GM10266 (cell line): ENCODE results near the gene ATP5PO.

Experiments
- DNase-seq: peaks from one replicate; pipeline ENCODE4 v3.0.0; 2012; ENCODE audit errors: extremely low spot score
- CTCF ChIP-seq: IDR thresholded peaks from 2 replicates; pipeline ENCODE4 v1.5.1; 2012; ENCODE audit warnings: mild to moderate bottlenecking, low read depth; ENCODE audit not compliant: control insufficient read depth, insufficient read depth; ENCODE audit errors: missing control alignments

The ATP5PO gene

GRCh38 chr21:33924766-33925100 is 9.1 kb upstream of the ATP5PO start:
- no peak for TF ChIP-seq CTCF
- DNase-seq, result no peak

DNA sequence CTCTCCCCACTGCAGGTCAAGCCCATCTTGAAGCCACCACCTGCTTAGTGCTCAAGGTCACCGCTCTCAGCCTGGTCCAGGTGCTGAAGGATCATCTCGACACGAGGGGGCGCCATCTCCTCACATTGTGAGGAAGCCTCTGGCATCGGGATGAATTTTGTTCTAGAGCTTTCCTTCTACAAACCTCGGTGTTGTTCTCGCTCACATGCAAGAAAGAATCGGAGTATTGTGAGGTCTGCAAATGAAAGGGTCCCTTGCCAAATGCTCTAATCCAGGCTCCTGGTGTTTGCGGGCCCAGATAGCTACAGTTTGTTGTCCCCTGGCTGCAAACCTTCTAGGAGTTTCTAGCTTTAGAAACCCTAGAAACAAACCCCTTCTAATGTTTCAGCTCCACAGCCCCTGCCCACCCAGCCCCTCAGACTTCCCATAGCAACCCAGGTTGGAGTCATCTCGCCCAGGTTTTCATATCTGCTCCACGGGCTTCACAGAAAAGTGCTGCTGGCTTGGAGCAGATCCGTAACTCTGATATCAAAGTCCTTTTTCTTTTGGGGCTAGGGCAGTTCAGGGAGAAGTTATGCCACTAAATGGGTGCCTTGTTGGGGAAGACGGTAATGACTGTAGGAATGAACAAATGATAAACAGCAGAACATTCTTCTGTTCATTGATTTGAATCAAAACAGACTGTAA is 8.6 kb upstream of the ATP5PO start:
- DNase-seq, result peak; percentile 74
- peak; percentile 96 for TF ChIP-seq CTCF

DNA sequence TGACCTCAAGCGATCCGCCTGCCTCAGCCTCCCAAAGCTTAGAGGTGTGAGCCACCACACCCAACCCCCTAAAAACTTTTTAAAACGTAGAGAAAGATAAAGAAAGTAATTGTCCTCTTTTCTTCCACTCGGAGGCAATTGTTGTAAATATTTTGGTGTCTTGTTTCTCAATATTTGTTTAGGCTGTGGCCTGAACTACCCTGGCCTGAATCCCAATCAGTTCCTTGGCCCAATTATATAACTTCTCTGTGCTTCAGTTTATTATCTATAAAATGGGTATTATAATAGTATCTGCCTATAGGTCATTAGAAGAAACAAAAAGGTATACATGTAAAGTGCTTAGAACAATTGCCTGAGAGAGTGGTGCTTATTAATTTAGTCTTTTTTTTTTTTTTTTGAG is 1.8 kb upstream of the ATP5PO start:
- TF ChIP-seq CTCF, result no peak
- DNase-seq, result no peak

DNA sequence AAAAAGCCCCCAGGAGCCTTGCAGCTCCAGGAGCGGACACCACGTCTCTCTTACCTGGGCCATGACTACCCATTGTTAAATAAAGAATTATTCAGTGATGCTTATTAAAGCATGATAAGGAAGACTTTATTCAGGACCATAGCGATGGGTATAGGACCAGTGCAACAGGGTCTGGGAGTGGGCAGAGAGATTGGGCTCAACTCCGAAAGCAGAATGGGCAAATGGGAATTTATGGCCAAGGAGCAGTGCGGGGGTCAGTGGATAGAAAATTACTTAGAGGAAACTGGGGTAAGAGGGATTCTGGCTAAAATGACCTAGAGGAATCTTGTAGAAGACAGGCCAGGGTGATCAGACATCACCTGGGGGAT is 580 bp upstream of the ATP5PO start:
- TF ChIP-seq CTCF, result no peak
- DNase-seq, result no peak

GRCh38 chr21:33914188-33914587 is 1.4 kb downstream of the ATP5PO start:
- TF ChIP-seq CTCF, result no peak

GRCh38 chr21:33909756-33910155 is 5.8 kb downstream of the ATP5PO start:
- TF ChIP-seq CTCF, result no peak
- DNase-seq, result no peak

More at GRCh38 chr21:33914188-33914587, 1.4 kb downstream of the ATP5PO start:
- no peak for DNase-seq

GRCh38 chr21:33908760-33909159 is 6.8 kb downstream of the ATP5PO start:
- DNase-seq, result no peak
- TF ChIP-seq CTCF, result no peak
